Right atrium auricular region (tissue), 2 donors: Measurements from ENCODE around the gene UBE3D. TPM values are rescaled to one million over a fixed set of nuclear protein-coding genes. Genes with fewer than 3 reads are reported as not detected.
"Not testable (repeated sequence)": the region's sequence is repeated elsewhere in the genome, so short reads cannot be mapped to it uniquely, and the experiment has no call there.

Experiments used
- DNase-seq: peaks from one replicate; pipeline ENCODE4 v3.0.0-alpha.2; 2019; ENCODE audit warnings: low spot score
- H3K27ac ChIP-seq, 2 donors: fragments of 200-600 bp; sonication (generic); 1 replicate in 1 of 2; 2 replicates in 1 of 2; pipeline ENCODE4 v1.5.1; 2016 to 2019
- H3K27me3 ChIP-seq, 2 donors: fragments of 200-600 bp; sonication (generic); one replicate each; pipeline versions ENCODE4 v1.5.1 to v1.6.0; 2017 to 2019
- H3K36me3 ChIP-seq: fragments of 200-600 bp; sonication (generic); one replicate; pipeline ENCODE4 v1.5.1; 2016
- H3K4me1 ChIP-seq, 2 donors: fragments of 200-600 bp; sonication (generic); one replicate each; pipeline versions ENCODE4 v1.5.1 to v1.6.0; 2017 to 2019
- H3K4me3 ChIP-seq, 2 donors: fragments of 200-600 bp; sonication (generic); 1 replicate in 1 of 2; 2 replicates in 1 of 2; pipeline ENCODE4 v1.5.1; 2017 to 2019; ENCODE audit warnings: mild to moderate bottlenecking in 1 of 2, moderate library complexity in 1 of 2
- H3K9me3 ChIP-seq, 2 donors: fragments of 200-600 bp; sonication (generic); one replicate each; pipeline ENCODE4 v1.5.1; 2019
- CTCF ChIP-seq, 2 donors: fragments of 200-600 bp; sonication (generic); IDR thresholded peaks; one replicate each; pipeline ENCODE4 v1.5.1; 2019; ENCODE audit warnings: antibody characterized with exemption in 2 of 2
- total RNA-seq, 2 donors: library from RNA; depleted of rRNA; stranded (reverse); fragments of >200 nt; gene quantifications; one replicate each; pipeline ENCODE4 v1.1.0, GENCODE V29; 2016

The UBE3D gene
- total RNA-seq, 2 donors from 2014 or later, result 3.4 to 4.2 TPM

DNA sequence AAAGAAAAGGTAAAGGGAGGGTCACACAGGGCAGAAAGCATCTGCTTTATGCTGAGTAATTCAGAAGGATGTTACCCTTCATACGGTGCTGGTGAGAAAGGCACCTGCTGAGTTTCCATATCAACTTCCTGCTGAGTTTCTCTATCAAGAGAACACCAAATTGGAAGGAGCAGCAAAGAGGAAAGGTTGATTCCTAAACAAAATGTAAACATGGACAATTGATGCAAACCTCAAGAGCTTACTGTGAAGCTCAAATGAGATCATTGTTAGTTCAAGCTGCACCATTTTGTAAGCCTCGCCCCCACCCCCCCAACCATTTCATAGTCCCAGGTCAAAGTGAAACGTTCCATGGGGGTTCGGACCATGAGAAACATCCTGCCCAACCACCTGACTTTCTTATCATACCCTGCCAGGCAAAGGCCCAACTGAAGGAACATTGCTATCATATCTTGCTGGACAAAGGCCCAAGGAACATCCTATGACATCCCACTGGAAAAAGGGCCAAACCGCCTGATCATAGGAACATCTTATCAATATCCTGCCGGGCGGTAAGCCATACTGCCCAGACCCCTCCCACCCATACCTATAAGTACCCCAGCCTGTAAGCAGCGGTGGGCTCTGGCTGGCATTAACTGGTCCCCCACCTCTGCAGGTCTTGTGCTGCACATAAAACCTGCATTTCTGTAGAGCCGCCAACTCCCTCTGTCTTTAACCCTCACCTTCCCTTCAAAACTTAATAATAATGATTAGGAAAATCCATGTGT, 171.6 kb downstream of the UBE3D start:
- no peak for TF ChIP-seq CTCF (IDR thresholded peaks at IDR 0.05)
- H3K27me3 ChIP-seq, result no peaks in the 10 kb centered on the region

DNA sequence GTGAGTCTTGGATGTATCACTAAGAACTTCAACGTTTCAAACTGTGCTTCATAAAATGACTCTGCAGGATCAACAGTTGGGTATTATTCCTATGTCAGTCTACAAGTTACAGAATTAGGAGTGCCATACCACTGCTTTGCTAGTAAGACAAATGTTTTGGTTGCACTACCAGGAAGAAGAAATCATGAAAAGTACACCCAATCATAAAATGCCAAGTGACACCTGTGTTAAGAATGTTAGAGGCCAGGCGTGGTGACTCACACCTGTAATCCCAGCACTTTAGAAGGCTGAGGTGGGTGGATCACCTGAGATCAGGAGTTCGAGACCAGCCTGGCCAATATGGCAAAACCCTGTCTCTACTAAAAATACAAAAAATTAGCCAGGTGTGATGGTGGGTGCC, 174.1 kb downstream of the UBE3D start:
- H3K27me3 ChIP-seq, H3K9me3 ChIP-seq, H3K4me1 ChIP-seq, H3K36me3 ChIP-seq, H3K4me3 ChIP-seq, H3K27ac ChIP-seq, DNase-seq: not testable (repeated sequence)

More for the DNA sequence above, 171.6 kb downstream of the UBE3D start:
- Histone ChIP-seq H3K9me3 (no peaks in the 10 kb centered on the region), H3K4me3 (no peak overlapping the region), H3K36me3 (no peaks in the 10 kb centered on the region), H3K4me1 (no peaks in the 10 kb centered on the region), H3K27ac (no peak overlapping the region)
- no peak for DNase-seq

- no peak for TF ChIP-seq CTCF (IDR thresholded peaks at IDR 0.05)
- no peaks in the 10 kb centered on the region for H3K27me3 ChIP-seq
- H3K4me1 ChIP-seq, result no peaks in the 10 kb centered on the region
- H3K9me3 ChIP-seq, result no peaks in the 10 kb centered on the region
- H3K27ac ChIP-seq, result no peak overlapping the region
- H3K36me3 ChIP-seq, result no peaks in the 10 kb centered on the region
- DNase-seq, result no peak
- no peak overlapping the region for H3K4me3 ChIP-seq
These were observed 174.6 kb downstream of the UBE3D start for GRCh38 chr6:82891076-82891475.

DNA sequence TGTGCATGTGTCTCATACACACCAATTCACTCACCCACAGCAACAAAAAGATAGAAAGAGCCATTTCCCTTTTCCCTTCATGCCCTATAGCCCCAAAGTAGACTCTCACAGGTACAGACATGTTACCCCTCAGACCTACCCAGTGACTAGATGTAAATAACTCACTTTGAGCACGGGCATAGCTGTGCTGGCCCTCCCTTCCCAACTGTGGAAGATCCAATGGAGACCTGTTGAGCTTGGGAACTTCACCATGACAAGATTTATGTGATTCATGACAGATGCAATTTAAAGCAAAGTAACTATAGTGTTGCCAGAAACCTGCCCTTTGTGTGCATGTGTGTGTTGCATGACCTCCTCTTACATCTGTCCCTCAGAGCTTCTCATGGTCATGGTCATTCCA, 175.4 kb downstream of the UBE3D start:
- no peak overlapping the region for H3K27ac ChIP-seq
- no peak for TF ChIP-seq CTCF (IDR thresholded peaks at IDR 0.05)
- H3K36me3 ChIP-seq, result no peaks in the 10 kb centered on the region
- no peaks in the 10 kb centered on the region for H3K4me1 ChIP-seq
- no peak for DNase-seq
- H3K27me3 ChIP-seq, result no peaks in the 10 kb centered on the region
- no peaks in the 10 kb centered on the region for H3K9me3 ChIP-seq
- H3K4me3 ChIP-seq, result no peak overlapping the region

- TF ChIP-seq CTCF (IDR thresholded peaks at IDR 0.05), result no peak
- Histone ChIP-seq H3K27ac (no peak overlapping the region), H3K9me3 (no peaks in the 10 kb centered on the region), H3K36me3 (no peaks in the 10 kb centered on the region), H3K4me3 (no peak overlapping the region), H3K27me3 (no peaks in the 10 kb centered on the region), H3K4me1 (no peaks in the 10 kb centered on the region)
- DNase-seq, result no peak
These were observed 176.5 kb downstream of the UBE3D start for GRCh38 chr6:82889143-82889542.

- no peak for TF ChIP-seq CTCF (IDR thresholded peaks at IDR 0.05)
- H3K27ac ChIP-seq, result no peak overlapping the region
- H3K4me3 ChIP-seq, result no peak overlapping the region
- H3K36me3 ChIP-seq, result no peaks in the 10 kb centered on the region
- no peaks in the 10 kb centered on the region for H3K9me3 ChIP-seq
- no peak for DNase-seq
- no peaks in the 10 kb centered on the region for H3K4me1 ChIP-seq
- H3K27me3 ChIP-seq, result no peaks in the 10 kb centered on the region
These were observed 183.1 kb downstream of the UBE3D start for GRCh38 chr6:82882363-82883023.
